GM23338 (cell line): ENCODE results near the gene AGTRAP.

Experiments used
- EZH2 ChIP-seq: fragments of 200-600 bp; sonication (generic); IDR thresholded peaks from one replicate; pipeline ENCODE4 v1.8.0; 2017; ENCODE audit warnings: antibody characterized with exemption, mild to moderate bottlenecking, low read depth; ENCODE audit not compliant: unreplicated experiment
- TF ChIP-seq, protein P1 (sequence below), 2 experiments: fragments of 200-600 bp in 1 of 2; sonication (generic) in 1 of 2; conservative IDR thresholded peaks; 2 replicates each; pipeline versions ENCODE4 v1.5.1 to v1.6.1; 2016 to 2017; ENCODE audit warnings: antibody characterized with exemption in 2 of 2, low read depth in 2 of 2, mild to moderate bottlenecking in 2 of 2, moderate library complexity in 1 of 2

DNA sequence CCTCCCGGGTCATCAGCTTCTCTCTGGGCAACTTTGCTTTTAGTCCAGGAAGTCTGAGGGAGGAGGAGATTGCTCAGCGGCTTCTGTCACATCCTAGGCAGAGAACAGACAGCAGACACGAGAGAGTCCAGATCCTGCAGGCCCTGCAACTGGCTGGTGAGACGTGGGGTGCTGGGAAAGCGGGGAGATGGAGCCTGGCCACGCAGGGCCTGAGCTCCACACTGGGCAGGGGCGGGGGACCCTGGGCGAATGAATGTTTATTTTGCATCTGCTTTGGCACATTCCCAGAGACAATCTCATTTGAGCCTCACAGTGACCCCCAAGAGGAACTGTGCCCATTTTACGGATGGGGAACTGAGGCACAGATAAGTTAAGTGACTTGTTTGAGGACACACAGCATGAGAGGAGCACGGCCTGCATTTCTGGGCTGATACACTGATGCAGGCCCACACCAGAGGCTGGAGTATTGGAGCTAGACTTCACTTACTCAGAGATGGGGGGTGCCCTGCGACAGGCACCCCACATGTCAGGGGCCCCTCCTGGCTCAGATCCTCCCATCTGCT lies 35.6 kb downstream of the AGTRAP start:
- TF ChIP-seq EZH2, result no peak
- TF ChIP-seq, protein P1, sequence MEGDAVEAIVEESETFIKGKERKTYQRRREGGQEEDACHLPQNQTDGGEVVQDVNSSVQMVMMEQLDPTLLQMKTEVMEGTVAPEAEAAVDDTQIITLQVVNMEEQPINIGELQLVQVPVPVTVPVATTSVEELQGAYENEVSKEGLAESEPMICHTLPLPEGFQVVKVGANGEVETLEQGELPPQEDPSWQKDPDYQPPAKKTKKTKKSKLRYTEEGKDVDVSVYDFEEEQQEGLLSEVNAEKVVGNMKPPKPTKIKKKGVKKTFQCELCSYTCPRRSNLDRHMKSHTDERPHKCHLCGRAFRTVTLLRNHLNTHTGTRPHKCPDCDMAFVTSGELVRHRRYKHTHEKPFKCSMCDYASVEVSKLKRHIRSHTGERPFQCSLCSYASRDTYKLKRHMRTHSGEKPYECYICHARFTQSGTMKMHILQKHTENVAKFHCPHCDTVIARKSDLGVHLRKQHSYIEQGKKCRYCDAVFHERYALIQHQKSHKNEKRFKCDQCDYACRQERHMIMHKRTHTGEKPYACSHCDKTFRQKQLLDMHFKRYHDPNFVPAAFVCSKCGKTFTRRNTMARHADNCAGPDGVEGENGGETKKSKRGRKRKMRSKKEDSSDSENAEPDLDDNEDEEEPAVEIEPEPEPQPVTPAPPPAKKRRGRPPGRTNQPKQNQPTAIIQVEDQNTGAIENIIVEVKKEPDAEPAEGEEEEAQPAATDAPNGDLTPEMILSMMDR (conservative IDR thresholded peaks at IDR 0.05; ENCODE audit: low read depth in 2 of 2), result no peak
